Stimulated activated CD4-positive, alpha-beta T cell treated with anti-CD3 and anti-CD28 coated beads, TNF-alpha, amount 100 ng/mL, for 24 hours (primary cell): ENCODE results near the gene NUTM2D.
"Not testable (repeated sequence)": the region's sequence is repeated elsewhere in the genome, so short reads cannot be mapped to it uniquely, and the experiment has no call there.

Source experiments
- DNase-seq, 3 experiments: peaks; one replicate each; pipeline ENCODE4 v3.0.0-alpha.2; 2020; ENCODE audit warnings: low read depth in 3 of 3

Gene NUTM2D

GRCh38 chr10:87357444-87357843, at the start of gene NUTM2D:
Gene NUTM2D, plus strand, starts transcription at chr10:87357744. Its CDS starts 522 bp downstream, at chr10:87358266.
- DNase-seq = not testable (repeated sequence)

GRCh38 chr10:87308702-87309101, 48.8 kb upstream of the NUTM2D start:
- DNase-seq = not testable (repeated sequence)

- not testable (repeated sequence) for DNase-seq
These were observed 47.9 kb upstream of the NUTM2D start for GRCh38 chr10:87309657-87310056.

- not testable (repeated sequence) for DNase-seq
These were observed 46.0 kb upstream of the NUTM2D start for GRCh38 chr10:87311521-87311920.

- not testable (repeated sequence) for DNase-seq
These were observed 43.7 kb upstream of the NUTM2D start for GRCh38 chr10:87313649-87314359.

- DNase-seq = not testable (repeated sequence)
These were observed 43.1 kb upstream of the NUTM2D start for GRCh38 chr10:87314360-87314973.

- DNase-seq = not testable (repeated sequence)
These were observed 36.0 kb upstream of the NUTM2D start for GRCh38 chr10:87321505-87321904.

- DNase-seq = not testable (repeated sequence)
These were observed 33.0 kb upstream of the NUTM2D start for GRCh38 chr10:87324559-87324958.

GRCh38 chr10:87327958-87328357, 29.6 kb upstream of the NUTM2D start:
- not testable (repeated sequence) for DNase-seq

GRCh38 chr10:87329131-87329530, 28.4 kb upstream of the NUTM2D start:
- not testable (repeated sequence) for DNase-seq

- not testable (repeated sequence) for DNase-seq
These were observed 24.9 kb upstream of the NUTM2D start for GRCh38 chr10:87332687-87333086.

GRCh38 chr10:87340411-87340810, 17.1 kb upstream of the NUTM2D start:
- DNase-seq = not testable (repeated sequence)

GRCh38 chr10:87341546-87342142, 15.9 kb upstream of the NUTM2D start:
- peak in 1 of 3 experiments; percentile 1 for DNase-seq

GRCh38 chr10:87342249-87342710, 15.3 kb upstream of the NUTM2D start:
- DNase-seq = peak; percentile 52 to 78 (median 52)

GRCh38 chr10:87342711-87343258, 14.8 kb upstream of the NUTM2D start:
- DNase-seq = peak; percentile 64 to 80 (median 65)

GRCh38 chr10:87345743-87346142, 11.8 kb upstream of the NUTM2D start:
- not testable (repeated sequence) for DNase-seq

GRCh38 chr10:87350161-87350560, 7.4 kb upstream of the NUTM2D start:
- not testable (repeated sequence) for DNase-seq

- DNase-seq = not testable (repeated sequence)
These were observed 4.7 kb upstream of the NUTM2D start for GRCh38 chr10:87352825-87353224.

- not testable (repeated sequence) for DNase-seq
These were observed 2.4 kb upstream of the NUTM2D start for GRCh38 chr10:87355110-87355509.

- not testable (repeated sequence) for DNase-seq
These were observed 615 bp downstream of the NUTM2D start for GRCh38 chr10:87358159-87358558.

GRCh38 chr10:87369514-87370112, 12.1 kb downstream of the NUTM2D start:
- not testable (repeated sequence) for DNase-seq

- not testable (repeated sequence) for DNase-seq
These were observed 16.5 kb downstream of the NUTM2D start for GRCh38 chr10:87374091-87374490.
